Pancreas (tissue), 10 donors: Measurements from ENCODE around the gene ACTR8. TPM values are rescaled to one million over a fixed set of nuclear protein-coding genes. Genes with fewer than 3 reads are reported as not detected.
"Not testable (repeated sequence)": the region's sequence is repeated elsewhere in the genome, so short reads cannot be mapped to it uniquely, and the experiment has no call there.

ENCODE experiments used
- ATAC-seq, 4 donors: fragments of 200-7000 bp; cut with Tn5 transposase; one replicate each; pipeline versions ENCODE4 v1.8.0 to v1.9.1; 2020; ENCODE audit warnings: mild to moderate bottlenecking in 4 of 4, moderate library complexity in 4 of 4
- DNase-seq, 6 donors: peaks; one replicate each; pipeline ENCODE4 v3.0.0-alpha.2; 2020
- FAIRE-seq: peaks from 2 replicates; lab custom pipeline; 2012; peaks lifted over from hg19 to GRCh38; lab: Jason Lieb, UNC
- H3K27ac ChIP-seq, 4 donors: fragments of 200-600 bp; sonication (generic); 1 replicate in 3 of 4; 2 replicates in 1 of 4; pipeline versions ENCODE4 v1.5.0 to v1.8.0; 2020
- H3K27me3 ChIP-seq, 4 donors: fragments of 200-600 bp; one replicate each; pipeline ENCODE4 v1.8.0; 2021
- H3K36me3 ChIP-seq, 3 donors: fragments of 200-600 bp; sonication (generic) in 1 of 3; one replicate each; pipeline versions ENCODE4 v1.5.0 to v1.8.0; 2020 to 2021
- H3K4me1 ChIP-seq, 3 donors: fragments of 200-600 bp; one replicate each; pipeline ENCODE4 v1.8.0; 2021
- H3K4me3 ChIP-seq, 4 donors: fragments of 200-600 bp; sonication (generic) in 2 of 4; one replicate each; pipeline versions ENCODE4 v1.5.0 to v1.8.0; 2020 to 2021
- H3K9me3 ChIP-seq, 4 donors: fragments of 200-600 bp; one replicate each; pipeline ENCODE4 v1.8.0; 2021
- CTCF ChIP-seq, 4 donors: fragments of 200-600 bp; sonication (generic) in 3 of 4; IDR thresholded peaks; one replicate each; pipeline versions ENCODE4 v1.5.0 to v1.8.0; 2021; ENCODE audit warnings: antibody characterized with exemption in 4 of 4
- WGBS, 2 donors: extraction: QIAGEN DNeasy Blood & Tissue Kit; methylation state at CpG; one replicate each; pipeline ENCODE4 v1.1.7; 2013; 5-methylcytosine and 5-hydroxymethylcytosine counted together
- intact Hi-C, 3 donors: fragments of 100-400 bp; cut with DNase I; formaldehyde crosslinking; loops; one replicate each; pipeline versions ENCODE4 v1.11.1 to v1.14.2; 2022
- polyA plus RNA-seq, 2 donors: library from polyadenylated mRNA; stranded (reverse); fragments of 200-250 nt; gene quantifications; one replicate each; pipeline ENCODE4 v1.2.3, GENCODE V29; 2013
- total RNA-seq, 6 donors: library from RNA; stranded (reverse); fragmentation: NEBNext Ultra II Directional in 4 of 6; extraction: Animal tissue kit (Norgen Biotek cat#: 25700) in 4 of 6; gene quantifications; one replicate each; pipeline versions ENCODE4 v1.2.1 to v1.2.4, GENCODE V29; 2021 to 2023
- donor health status: healthy with polysubstance abuse.
- donor health status: DM: no; HTN: no; CAD: no; lungs with moderate emphysema.
- donor health status: DM: no; HTN: no; CAD: no.
- donor health status: control.
- donor health status: control.
- donor health status: Bipolar disorder and iron deficiency.
- donor health status: DM: yes; HTN: yes; CAD: no.
- donor health status: DM: no; HTN: no; CAD: no.
- donor health status: DM: no; HTN: no; CAD: no.
- donor health status: DM: yes; HTN: yes; CAD: no.

Gene ACTR8
- total RNA-seq, result 10 to 100 TPM in 5 of 6 donors, 1 to 10 TPM in 1; 9.5 to 19.2 (median 14.5) TPM
- 10 to 100 TPM; 12.2 to 12.5 TPM for polyA plus RNA-seq

- peak within 1 kb of the TSS; percentile 75 to 96 (median 86) for H3K4me3 ChIP-seq
- H3K27me3 ChIP-seq, result no peaks in the 10 kb centered on the region
- intact Hi-C loops, result no loop called here
- no peak for TF ChIP-seq CTCF (IDR thresholded peaks at IDR 0.05)
- DNase-seq, result peak; percentile 80 to 95 (median 87)
- 1% methylated on average over 63 to 65 of the region's 65 CpGs for WGBS, 2 donors
- ATAC-seq, result peak; percentile 96 to 99 (median 96)
- peaks cover 0 to 14% (median 0%) of the 10 kb centered on the region in 3 donors for H3K4me1 ChIP-seq
- no peaks in the 10 kb centered on the region for H3K9me3 ChIP-seq
- H3K36me3 ChIP-seq, result peaks cover 0 to 45% (median 30%) of the 10 kb centered on the region in 3 donors
- peak within 1 kb of the TSS; percentile 57 to 85 (median 78) for H3K27ac ChIP-seq
- FAIRE-seq, result no peak
Measured at GRCh38 chr3:53881691-53882593, at the start of gene ACTR8. Gene ACTR8 (minus strand): TSS chr3:53882152. CDS start chr3:53882101, 51 bp downstream.

- H3K36me3 ChIP-seq, H3K4me1 ChIP-seq, H3K9me3 ChIP-seq, intact Hi-C loops, H3K27me3 ChIP-seq, FAIRE-seq, H3K27ac ChIP-seq, ATAC-seq, H3K4me3 ChIP-seq, DNase-seq: not testable (repeated sequence)
- WGBS, 2 donors, result 61 to 78% methylated on average over 24 to 30 of the region's 30 CpGs
Measured at GRCh38 chr3:53927208-53927872, 45.4 kb upstream of the ACTR8 start.

GRCh38 chr3:53921296-53921695 is 39.3 kb upstream of the ACTR8 start:
- intact Hi-C loops, result no loop called here
- Histone ChIP-seq H3K27me3 (peaks cover 0 to 8% (median 2%) of the 10 kb centered on the region in 4 donors), H3K9me3 (no peaks in the 10 kb centered on the region), H3K36me3 (no peaks in the 10 kb centered on the region), H3K4me1 (no peaks in the 10 kb centered on the region), H3K4me3 (no peak overlapping the region), H3K27ac (no peak overlapping the region)
- no peak for DNase-seq
- no peak for TF ChIP-seq CTCF (IDR thresholded peaks at IDR 0.05)
- WGBS, 2 donors, result 26 to 59% methylated on average over 1 of the region's 1 CpG
- ATAC-seq, result peak in 1 of 4 donors; percentile 37
- FAIRE-seq, result no peak

- ATAC-seq, result no peak
- H3K9me3 ChIP-seq, result no peaks in the 10 kb centered on the region
- no peaks in the 10 kb centered on the region for H3K4me1 ChIP-seq
- intact Hi-C loops, result no loop called here
- H3K4me3 ChIP-seq, result no peak overlapping the region
- TF ChIP-seq CTCF (IDR thresholded peaks at IDR 0.05), result no peak
- WGBS, 2 donors, result 80 to 89% methylated on average over 2 of the region's 2 CpGs
- DNase-seq, result no peak
- FAIRE-seq, result no peak
- no peaks in the 10 kb centered on the region for H3K36me3 ChIP-seq
- no peak overlapping the region for H3K27ac ChIP-seq
- peaks cover 0 to 8% (median 2%) of the 10 kb centered on the region in 4 donors for H3K27me3 ChIP-seq
Measured at GRCh38 chr3:53919741-53920140, 37.8 kb upstream of the ACTR8 start.

GRCh38 chr3:53913401-53913800 is 31.4 kb upstream of the ACTR8 start:
- Histone ChIP-seq H3K36me3 (no peaks in the 10 kb centered on the region), H3K4me1 (no peaks in the 10 kb centered on the region), H3K9me3 (no peaks in the 10 kb centered on the region), H3K4me3 (no peak overlapping the region), H3K27ac (no peak overlapping the region), H3K27me3 (peaks cover 0 to 4% (median 2%) of the 10 kb centered on the region in 4 donors)
- TF ChIP-seq CTCF (IDR thresholded peaks at IDR 0.05), result no peak
- 78 to 83% methylated on average over 8 of the region's 8 CpGs for WGBS, 2 donors
- intact Hi-C loops, result no loop called here
- FAIRE-seq, result no peak
- no peak for DNase-seq
- ATAC-seq, result no peak
